ENCODE measurements around the gene PRRT1.

Gene PRRT1

GRCh38 chr6:32151863-32152768 lies at the start of gene PRRT1:
Gene PRRT1, minus strand, starts transcription at chr6:32151939. Its CDS starts 112 bp downstream, at chr6:32151827.
- TF ChIP-seq CTCF (conservative IDR thresholded peaks at IDR 0.05; ENCODE audit: low read depth, low read length), result no peak

GRCh38 chr6:32200711-32201475 lies 49.2 kb upstream of the PRRT1 start:
- no peak for DNase-seq (ENCODE audit: low read depth)
- no peak for TF ChIP-seq CTCF (conservative IDR thresholded peaks at IDR 0.05; ENCODE audit: low read depth, low read length)
- H3K4me3 ChIP-seq (ENCODE audit: low read depth, low read length), result no peak overlapping the region

More at GRCh38 chr6:32151863-32152768, at the start of gene PRRT1:
- H3K4me3 ChIP-seq (ENCODE audit: low read depth, low read length), result peak within 1 kb of the TSS; percentile 96
- no peak for DNase-seq (ENCODE audit: low read depth)

- DNase-seq (ENCODE audit: low read depth), result no peak
- no peak overlapping the region for H3K4me3 ChIP-seq (ENCODE audit: low read depth, low read length)
- TF ChIP-seq CTCF (conservative IDR thresholded peaks at IDR 0.05; ENCODE audit: low read depth, low read length), result no peak
Measured at GRCh38 chr6:32198866-32199265, 47.1 kb upstream of the PRRT1 start.

GRCh38 chr6:32198345-32198696 lies 46.6 kb upstream of the PRRT1 start:
- no peak for DNase-seq (ENCODE audit: low read depth)
- TF ChIP-seq CTCF (conservative IDR thresholded peaks at IDR 0.05; ENCODE audit: low read depth, low read length), result no peak
- no peak overlapping the region for H3K4me3 ChIP-seq (ENCODE audit: low read depth, low read length)

GRCh38 chr6:32196682-32197616 lies 45.2 kb upstream of the PRRT1 start:
- no peak for DNase-seq (ENCODE audit: low read depth)
- peak overlapping the region; percentile 89 for H3K4me3 ChIP-seq (ENCODE audit: low read depth, low read length)
- no peak for TF ChIP-seq CTCF (conservative IDR thresholded peaks at IDR 0.05; ENCODE audit: low read depth, low read length)

- peak overlapping the region; percentile 89 for H3K4me3 ChIP-seq (ENCODE audit: low read depth, low read length)
- TF ChIP-seq CTCF (conservative IDR thresholded peaks at IDR 0.05; ENCODE audit: low read depth, low read length), result no peak
- DNase-seq (ENCODE audit: low read depth), result peak; percentile 91
Measured at GRCh38 chr6:32195902-32196681, 44.4 kb upstream of the PRRT1 start.

Measured in choroid plexus epithelial cell (primary cell).